ENCODE data around the gene TRIM45. TPM values are rescaled to one million over a fixed set of nuclear protein-coding genes. Genes with fewer than 3 reads are reported as not detected.

Gene TRIM45
- total RNA-seq, 1 donor from 2014 or later: 7.0 TPM

DNA sequence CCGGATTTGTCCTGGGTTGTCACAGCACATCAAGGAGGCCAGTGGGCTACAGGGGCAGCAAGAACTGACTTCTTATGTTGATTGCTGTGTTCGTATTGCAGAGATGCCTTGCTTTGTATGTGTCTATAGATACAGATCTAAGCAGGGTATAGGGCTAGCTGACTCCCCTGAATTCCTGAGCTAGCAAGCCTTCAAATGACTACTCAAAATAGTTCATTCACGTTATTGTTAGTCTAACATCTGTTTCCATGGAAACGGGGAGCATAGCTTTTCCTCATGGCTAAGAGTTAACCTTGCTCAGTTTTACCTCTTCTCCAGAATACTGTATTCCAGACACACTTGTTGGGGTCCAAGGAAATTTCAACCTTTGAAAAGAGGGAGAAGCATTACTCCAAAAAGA, 24.1 kb downstream of the TRIM45 start:
- no peak for TF ChIP-seq CTCF (IDR thresholded peaks at IDR 0.05; ENCODE audit: unreplicated experiment)
- Mint-ChIP-seq H3K4me1 (ENCODE audit: unreplicated experiment) (no peaks in the 10 kb centered on the region), H3K36me3 (ENCODE audit: low read depth, unreplicated experiment) (no peaks in the 10 kb centered on the region), H3K9me3 (ENCODE audit: unreplicated experiment) (no peaks in the 10 kb centered on the region), H3K27ac (ENCODE audit: unreplicated experiment) (no peak overlapping the region), H3K4me3 (ENCODE audit: unreplicated experiment) (no peak overlapping the region), H3K27me3 (ENCODE audit: unreplicated experiment) (no peaks in the 10 kb centered on the region)
- DNase-seq (ENCODE audit: low spot score): no peak

- TF ChIP-seq CTCF (IDR thresholded peaks at IDR 0.05; ENCODE audit: unreplicated experiment): no peak
- H3K27ac Mint-ChIP-seq (ENCODE audit: unreplicated experiment): no peak overlapping the region
- H3K4me1 Mint-ChIP-seq (ENCODE audit: unreplicated experiment): no peaks in the 10 kb centered on the region
- H3K36me3 Mint-ChIP-seq (ENCODE audit: low read depth, unreplicated experiment): no peaks in the 10 kb centered on the region
- DNase-seq (ENCODE audit: low spot score): no peak
- H3K4me3 Mint-ChIP-seq (ENCODE audit: unreplicated experiment): no peak overlapping the region
- H3K27me3 Mint-ChIP-seq (ENCODE audit: unreplicated experiment): no peaks in the 10 kb centered on the region
- H3K9me3 Mint-ChIP-seq (ENCODE audit: unreplicated experiment): no peaks in the 10 kb centered on the region
Observed at GRCh38 chr1:117096951-117097408, 24.6 kb downstream of the TRIM45 start.

- Mint-ChIP-seq H3K4me3 (ENCODE audit: unreplicated experiment) (no peak overlapping the region), H3K36me3 (ENCODE audit: low read depth, unreplicated experiment) (no peaks in the 10 kb centered on the region), H3K27me3 (ENCODE audit: unreplicated experiment) (no peaks in the 10 kb centered on the region), H3K9me3 (ENCODE audit: unreplicated experiment) (no peaks in the 10 kb centered on the region), H3K27ac (ENCODE audit: unreplicated experiment) (no peak overlapping the region), H3K4me1 (ENCODE audit: unreplicated experiment) (no peaks in the 10 kb centered on the region)
- DNase-seq (ENCODE audit: low spot score): no peak
- TF ChIP-seq CTCF (IDR thresholded peaks at IDR 0.05; ENCODE audit: unreplicated experiment): no peak
Observed at GRCh38 chr1:117094841-117095604, 26.5 kb downstream of the TRIM45 start.

DNA sequence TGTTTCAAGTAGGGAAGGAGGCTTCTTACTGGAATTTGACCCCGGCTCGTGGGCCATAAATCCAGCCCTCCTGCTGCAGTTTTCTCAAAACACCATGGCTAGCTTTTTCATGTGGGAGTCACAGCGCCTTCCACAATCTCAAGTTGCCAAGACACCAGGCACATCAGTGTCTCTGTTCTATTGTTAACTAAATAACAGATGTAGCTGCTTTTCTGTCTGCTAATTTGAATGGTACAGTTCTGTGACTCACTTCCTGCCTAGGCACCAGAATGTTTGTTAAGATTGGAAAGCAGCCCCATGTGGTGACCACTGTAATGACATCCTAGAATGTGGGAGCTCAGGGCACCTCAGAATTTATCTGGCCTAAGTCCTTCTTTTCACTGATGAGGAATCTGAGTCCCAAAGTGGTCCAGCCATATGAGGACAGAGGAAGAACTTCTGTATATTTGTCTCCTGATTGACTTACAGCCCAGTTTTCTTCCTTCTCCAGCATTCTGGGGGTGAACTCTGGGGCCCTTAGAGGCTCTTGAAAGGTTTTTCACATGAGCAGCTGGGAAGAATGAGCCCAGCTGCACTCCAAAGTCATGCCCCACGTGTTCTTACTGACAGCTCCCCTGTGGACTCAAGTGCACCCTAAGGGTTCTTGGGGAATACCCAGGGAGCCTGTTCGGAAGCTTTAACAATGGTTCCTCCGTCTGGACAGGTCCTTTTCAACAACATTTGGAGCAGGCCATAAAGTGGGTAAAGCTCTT, 27.5 kb downstream of the TRIM45 start:
- H3K27ac Mint-ChIP-seq (ENCODE audit: unreplicated experiment): no peak overlapping the region

More for the DNA sequence above, 27.5 kb downstream of the TRIM45 start:
- no peaks in the 10 kb centered on the region for H3K27me3 Mint-ChIP-seq (ENCODE audit: unreplicated experiment)
- DNase-seq (ENCODE audit: low spot score): peak; percentile 11
- peak; percentile 53 for TF ChIP-seq CTCF (IDR thresholded peaks at IDR 0.05; ENCODE audit: unreplicated experiment)
- no peaks in the 10 kb centered on the region for H3K9me3 Mint-ChIP-seq (ENCODE audit: unreplicated experiment)
- H3K36me3 Mint-ChIP-seq (ENCODE audit: low read depth, unreplicated experiment): no peaks in the 10 kb centered on the region
- H3K4me3 Mint-ChIP-seq (ENCODE audit: unreplicated experiment): no peak overlapping the region
- no peaks in the 10 kb centered on the region for H3K4me1 Mint-ChIP-seq (ENCODE audit: unreplicated experiment)

All from endothelial cell (in vitro differentiated cells).